Osteoblast (primary cell): Measurements from ENCODE around the gene AKR1C2. TPM values are rescaled to one million over a fixed set of nuclear protein-coding genes. Genes with fewer than 3 reads are reported as not detected.

ENCODE experiments used
- DNase-seq: peaks from one replicate; pipeline ENCODE4 v3.0.0; 2011; ENCODE audit warnings: low spot score, mixed read lengths; ENCODE audit not compliant: insufficient read length; ENCODE audit errors: missing footprints
- H2AFZ ChIP-seq: 2 replicates; pipeline ENCODE4 v1.6.0; 2011; ENCODE audit warnings: mild to moderate bottlenecking, low read length
- H3K27ac ChIP-seq: 2 replicates; pipeline ENCODE4 v1.5.1; 2011; ENCODE audit warnings: mild to moderate bottlenecking, low read depth, low read length, moderate library complexity
- H3K27me3 ChIP-seq: 2 replicates; pipeline ENCODE4 v1.6.0; 2012; ENCODE audit warnings: mild to moderate bottlenecking, control low read depth, inconsistent platforms, low read length, moderate library complexity; ENCODE audit not compliant: insufficient read depth
- H3K36me3 ChIP-seq: 2 replicates; pipeline ENCODE4 v1.5.1; 2011; ENCODE audit warnings: mild to moderate bottlenecking, low read length, control low read depth, moderate library complexity; ENCODE audit not compliant: insufficient read depth
- H3K4me1 ChIP-seq: 2 replicates; pipeline ENCODE4 v1.5.1; 2011; ENCODE audit warnings: mild to moderate bottlenecking, low read length, control low read depth, moderate library complexity; ENCODE audit not compliant: insufficient read depth
- H3K4me2 ChIP-seq: 2 replicates; pipeline ENCODE4 v1.6.0; 2011; ENCODE audit warnings: mild to moderate bottlenecking, low read length; ENCODE audit not compliant: insufficient read depth
- H3K4me3 ChIP-seq: fragments of 200-600 bp; sonication (generic); 3 replicates; pipeline ENCODE4 v1.5.1; 2012; ENCODE audit warnings: mild to moderate bottlenecking, low read length, inconsistent platforms; ENCODE audit not compliant: insufficient read depth
- H3K79me2 ChIP-seq: 2 replicates; pipeline ENCODE4 v1.6.0; 2012; ENCODE audit warnings: mild to moderate bottlenecking, low read length, control low read depth, inconsistent platforms; ENCODE audit not compliant: insufficient read depth
- H3K9me3 ChIP-seq: 2 replicates; pipeline ENCODE4 v1.5.1; 2011; ENCODE audit warnings: low read depth, low read length, control low read depth
- H4K20me1 ChIP-seq: 2 replicates; pipeline ENCODE4 v1.6.0; 2012; ENCODE audit warnings: mild to moderate bottlenecking, low read length, control low read depth; ENCODE audit not compliant: insufficient read depth
- total RNA-seq: library from RNA; depleted of rRNA; stranded (reverse); fragments of >200 nt; gene quantifications from 2 replicates; pipeline ENCODE4 v1.2.3, GENCODE V29; 2012
- TF ChIP-seq, protein P1 (sequence below): IDR thresholded peaks from 2 replicates; pipeline ENCODE4 v1.5.1; 2011; ENCODE audit warnings: mild to moderate bottlenecking, low read depth, low read length, moderate library complexity; ENCODE audit errors: extremely low read depth

Gene AKR1C2
- total RNA-seq, 1 donor: 46.0 TPM

DNA sequence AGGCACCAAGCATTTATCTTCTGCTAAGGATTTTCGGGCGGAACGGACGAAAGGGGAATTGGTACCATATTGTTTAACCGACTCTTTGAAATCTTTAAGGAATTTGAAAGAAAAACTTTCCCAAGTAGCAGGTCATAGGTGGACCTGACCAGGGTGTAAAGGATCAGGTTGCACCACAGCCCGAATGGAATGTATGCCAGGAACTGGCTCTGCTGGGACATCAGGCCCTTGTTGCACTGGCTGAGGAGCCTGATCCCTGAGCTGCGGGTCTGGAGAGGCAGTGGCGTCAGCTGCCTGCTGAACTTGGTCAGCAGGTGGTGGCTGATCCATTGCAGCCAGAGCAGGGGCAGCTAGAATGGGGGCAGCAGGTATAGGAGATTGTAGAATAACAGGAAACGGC, 41.4 kb upstream of the AKR1C2 start:
- TF ChIP-seq, protein P1, sequence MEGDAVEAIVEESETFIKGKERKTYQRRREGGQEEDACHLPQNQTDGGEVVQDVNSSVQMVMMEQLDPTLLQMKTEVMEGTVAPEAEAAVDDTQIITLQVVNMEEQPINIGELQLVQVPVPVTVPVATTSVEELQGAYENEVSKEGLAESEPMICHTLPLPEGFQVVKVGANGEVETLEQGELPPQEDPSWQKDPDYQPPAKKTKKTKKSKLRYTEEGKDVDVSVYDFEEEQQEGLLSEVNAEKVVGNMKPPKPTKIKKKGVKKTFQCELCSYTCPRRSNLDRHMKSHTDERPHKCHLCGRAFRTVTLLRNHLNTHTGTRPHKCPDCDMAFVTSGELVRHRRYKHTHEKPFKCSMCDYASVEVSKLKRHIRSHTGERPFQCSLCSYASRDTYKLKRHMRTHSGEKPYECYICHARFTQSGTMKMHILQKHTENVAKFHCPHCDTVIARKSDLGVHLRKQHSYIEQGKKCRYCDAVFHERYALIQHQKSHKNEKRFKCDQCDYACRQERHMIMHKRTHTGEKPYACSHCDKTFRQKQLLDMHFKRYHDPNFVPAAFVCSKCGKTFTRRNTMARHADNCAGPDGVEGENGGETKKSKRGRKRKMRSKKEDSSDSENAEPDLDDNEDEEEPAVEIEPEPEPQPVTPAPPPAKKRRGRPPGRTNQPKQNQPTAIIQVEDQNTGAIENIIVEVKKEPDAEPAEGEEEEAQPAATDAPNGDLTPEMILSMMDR: no peak

GRCh38 chr10:5043716-5044115, 40.1 kb upstream of the AKR1C2 start:
- peak; percentile 43 for DNase-seq
- TF ChIP-seq, protein P1: no peak
- Histone ChIP-seq H2AFZ (no peak overlapping the region), H3K4me1 (peaks cover 17% of the 10 kb centered on the region), H4K20me1 (no peaks in the 10 kb centered on the region), H3K27ac (no peak overlapping the region), H3K4me2 (no peak overlapping the region), H3K4me3 (no peak overlapping the region), H3K79me2 (no peaks in the 10 kb centered on the region), H3K9me3 (no peaks in the 10 kb centered on the region), H3K27me3 (no peaks in the 10 kb centered on the region), H3K36me3 (no peaks in the 10 kb centered on the region)

More for the DNA sequence above, 41.4 kb upstream of the AKR1C2 start:
- H4K20me1 ChIP-seq: no peaks in the 10 kb centered on the region
- no peaks in the 10 kb centered on the region for H3K9me3 ChIP-seq
- no peak overlapping the region for H2AFZ ChIP-seq
- no peak overlapping the region for H3K4me2 ChIP-seq
- H3K27me3 ChIP-seq: no peaks in the 10 kb centered on the region
- no peaks in the 10 kb centered on the region for H3K36me3 ChIP-seq
- DNase-seq: no peak
- peaks cover 17% of the 10 kb centered on the region for H3K4me1 ChIP-seq
- no peak overlapping the region for H3K4me3 ChIP-seq
- H3K27ac ChIP-seq: no peak overlapping the region
- no peaks in the 10 kb centered on the region for H3K79me2 ChIP-seq

DNA sequence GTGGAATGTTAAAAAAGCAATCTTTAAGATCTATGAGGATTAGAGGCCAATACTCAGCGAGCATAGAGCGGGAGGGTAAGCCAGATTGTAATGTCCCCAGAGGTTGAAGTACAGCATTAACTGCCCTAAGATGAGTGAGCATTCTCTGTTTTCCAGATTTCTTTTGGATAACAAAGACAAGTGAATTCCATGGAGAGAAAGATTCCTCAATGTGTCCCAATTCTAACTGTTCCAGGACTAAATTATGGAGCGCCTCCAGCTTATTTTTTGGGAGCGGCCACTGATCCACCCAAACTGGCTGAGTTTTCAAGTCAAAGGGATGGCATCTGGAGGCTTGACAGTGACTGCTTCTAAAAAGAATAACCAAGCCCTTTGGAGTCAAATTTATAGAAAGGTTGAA, 39.3 kb upstream of the AKR1C2 start:
- no peak overlapping the region for H3K4me3 ChIP-seq
- H3K36me3 ChIP-seq: no peaks in the 10 kb centered on the region
- H4K20me1 ChIP-seq: no peaks in the 10 kb centered on the region
- no peaks in the 10 kb centered on the region for H3K9me3 ChIP-seq
- no peak overlapping the region for H3K4me2 ChIP-seq
- no peaks in the 10 kb centered on the region for H3K79me2 ChIP-seq
- no peak for DNase-seq
- TF ChIP-seq, protein P1: no peak
- H3K27me3 ChIP-seq: no peaks in the 10 kb centered on the region
- no peak overlapping the region for H3K27ac ChIP-seq
- H3K4me1 ChIP-seq: peaks cover 15% of the 10 kb centered on the region
- H2AFZ ChIP-seq: no peak overlapping the region

DNA sequence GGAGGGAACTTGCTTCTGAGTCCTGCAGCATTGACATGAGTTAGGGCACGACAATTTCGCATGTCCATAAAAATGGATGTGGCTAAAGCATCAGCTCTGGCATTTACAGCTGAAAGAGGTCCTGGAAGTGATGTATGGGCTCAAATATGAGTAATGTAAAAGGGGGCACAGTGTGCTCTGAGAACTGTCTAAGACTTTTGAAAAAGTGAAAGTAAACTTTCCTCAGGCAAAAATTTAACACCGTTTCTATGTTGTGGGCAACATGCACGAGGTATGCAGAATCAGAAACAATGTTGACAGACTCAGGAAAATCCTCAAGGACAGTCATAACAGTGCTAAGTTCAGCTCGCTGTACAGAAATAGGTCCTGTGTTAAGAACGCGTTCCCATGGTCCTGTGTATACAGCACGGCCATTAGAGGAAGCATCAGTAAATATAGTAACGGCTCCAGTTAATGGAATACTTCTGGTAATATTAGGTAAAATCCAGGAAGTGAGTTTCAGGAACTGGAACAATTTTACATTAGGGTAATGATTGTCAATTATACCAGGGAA, 37.9 kb upstream of the AKR1C2 start:
- peak overlapping the region; percentile 81 for H3K4me2 ChIP-seq
- peak overlapping the region; percentile 89 for H2AFZ ChIP-seq

More for the DNA sequence above, 37.9 kb upstream of the AKR1C2 start:
- no peak for DNase-seq
- Histone ChIP-seq H4K20me1 (no peaks in the 10 kb centered on the region), H3K4me1 (peaks cover 12% of the 10 kb centered on the region), H3K9me3 (no peaks in the 10 kb centered on the region), H3K4me3 (peak overlapping the region; percentile 63), H3K27ac (no peak overlapping the region), H3K79me2 (no peaks in the 10 kb centered on the region), H3K36me3 (no peaks in the 10 kb centered on the region), H3K27me3 (no peaks in the 10 kb centered on the region)
- TF ChIP-seq, protein P1: no peak
